K562 (cell line): Measurements from ENCODE around the gene KIF19. TPM values are rescaled to one million over a fixed set of nuclear protein-coding genes. Genes with fewer than 3 reads are reported as not detected.

Experiments
- ETV1 ChIP-seq: fragments of 450-650 bp; conservative IDR thresholded peaks from 2 replicates; pipeline ENCODE4 v1.6.1; 2016; ENCODE audit warnings: missing genetic modification characterization, control low read depth, low read depth, missing compliant biosample characterization
- KLF16 ChIP-seq: IDR thresholded peaks from 2 replicates; pipeline ENCODE4 v1.6.1; 2016; ENCODE audit warnings: antibody characterized with exemption
- MAX ChIP-seq: sonication (generic); formaldehyde crosslinking; IDR thresholded peaks from 2 replicates; pipeline ENCODE4 v1.9.0; 2022; ENCODE audit warnings: mild to moderate bottlenecking, missing genetic modification reagents
- NFXL1 ChIP-seq: fragments of 450-650 bp; formaldehyde crosslinking; IDR thresholded peaks from 2 replicates; pipeline ENCODE4 v1.4.0; 2021; ENCODE audit warnings: mild to moderate bottlenecking
- POLR2AphosphoS5 ChIP-seq: IDR thresholded peaks from 2 replicates; pipeline ENCODE4 v1.6.1; 2011; ENCODE audit warnings: mild to moderate bottlenecking, low read depth, low read length, moderate library complexity; ENCODE audit not compliant: control insufficient read depth, insufficient read depth
- TSHZ1 ChIP-seq: fragments of 250-450 bp; sonication (Bioruptor Pico); IDR thresholded peaks from 2 replicates; pipeline ENCODE4 v1.4.0; 2020; ENCODE audit warnings: mild to moderate bottlenecking, moderate library complexity
- ZBTB33 ChIP-seq: sonication (generic); formaldehyde crosslinking; IDR thresholded peaks from 2 replicates; pipeline ENCODE4 v1.8.1; 2023; ENCODE audit warnings: mild to moderate bottlenecking, missing genetic modification reagents
- ZBTB9 ChIP-seq: fragments of 450-650 bp; formaldehyde crosslinking; IDR thresholded peaks from 2 replicates; pipeline ENCODE4 v1.4.0; 2020; ENCODE audit warnings: mild to moderate bottlenecking, moderate library complexity
- ZFP30 ChIP-seq: fragments of 250-450 bp; sonication (Bioruptor Pico); IDR thresholded peaks from 2 replicates; pipeline ENCODE4 v1.8.0; 2022; ENCODE audit warnings: moderate library complexity, mild to moderate bottlenecking, inconsistent platforms, borderline replicate concordance
- ZFX ChIP-seq: sonication (generic); formaldehyde crosslinking; IDR thresholded peaks from 2 replicates; pipeline ENCODE4 v1.8.0; 2022; ENCODE audit warnings: mild to moderate bottlenecking, missing genetic modification reagents, moderate library complexity
- ZKSCAN8 ChIP-seq: fragments of 200-800 bp; sonication (Bioruptor generic); IDR thresholded peaks from 2 replicates; pipeline ENCODE4 v1.6.1; 2016; ENCODE audit warnings: missing genetic modification characterization, missing compliant biosample characterization
- ZNF253 ChIP-seq: fragments of 250-450 bp; sonication (Bioruptor Pico); conservative IDR thresholded peaks from 2 replicates; pipeline ENCODE4 v1.6.1; 2021; ENCODE audit warnings: mild to moderate bottlenecking
- ZNF263 ChIP-seq: sonication (generic); formaldehyde crosslinking; IDR thresholded peaks from 2 replicates; pipeline ENCODE4 v1.8.0; 2022; ENCODE audit warnings: mild to moderate bottlenecking, missing genetic modification reagents, borderline replicate concordance
- ZNF282 ChIP-seq: sonication (generic); formaldehyde crosslinking; IDR thresholded peaks from 2 replicates; pipeline ENCODE4 v1.8.1; 2023; ENCODE audit warnings: missing genetic modification reagents
- ZNF609 ChIP-seq: sonication (generic); formaldehyde crosslinking; IDR thresholded peaks from 2 replicates; pipeline ENCODE4 v1.8.1; 2023; ENCODE audit warnings: missing genetic modification reagents, mild to moderate bottlenecking, borderline replicate concordance
- polyA plus RNA-seq, 8 experiments: library from polyadenylated mRNA; depleted of rRNA in 4 of 8; stranded (reverse) in 5 of 8; unstranded in 3 of 8; fragments of >200 nt; fragmentation: Nextera tagmentation in 2 of 8; fragmentation: Illumina TruSeq in 1 of 8; extraction: Ambion mirVana in 2 of 8; extraction: Trizol in 1 of 8; gene quantifications; 2 replicates each; pipeline versions ENCODE4 v1.2.1 to v1.2.3, GENCODE V29; 2011 to 2014; ENCODE audit warnings: inconsistent platforms in 1 of 8, missing spikeins in 1 of 8
- total RNA-seq, 7 experiments: library from RNA; depleted of rRNA in 6 of 7; stranded (reverse); fragments of >200 nt in 6 of 7; fragmentation: Illumina TruSeq in 2 of 7; extraction: Trizol in 2 of 7; gene quantifications; 2 replicates each; pipeline versions ENCODE4 v1.2.1 to v1.2.3, GENCODE V29; 2011 to 2021; ENCODE audit warnings: low replicate concordance in 1 of 7

KIF19 gene
- total and polyA plus RNA-seq, 9 of the 15 experiments (the other 6 are each of a cell fraction or from before 2014, with no cell fraction given): 0.10 TPM; not detected in 8

GRCh38 chr17:74379495-74380085, 53.6 kb downstream of the KIF19 start (continued):
- 0 out of 2 replicates have a peak, but pooled peaks have one; percentile 30 for TF ChIP-seq ZBTB33 (CRISPR knock-in tag)
- TF ChIP-seq TSHZ1 (CRISPR knock-in tag): no peak
- TF ChIP-seq POLR2AphosphoS5: no peak
- no peak for TF ChIP-seq ZKSCAN8 (CRISPR knock-in tag)
- TF ChIP-seq ZFX: 0 out of 2 replicates have a peak, but pooled peaks have one; percentile 26
- no peak for TF ChIP-seq ZNF609 (CRISPR knock-in tag)
- TF ChIP-seq MAX (CRISPR knock-in tag): peak; percentile 7; the same call in 1 of the 2 replicates
- TF ChIP-seq ZNF282 (CRISPR knock-in tag): no peak
- TF ChIP-seq ZNF263 (CRISPR knock-in tag): peak; percentile 20; the same call in 1 of the 2 replicates
- TF ChIP-seq KLF16: 0 out of 2 replicates have a peak, but pooled peaks have one; percentile 25
- no peak for TF ChIP-seq NFXL1 (CRISPR knock-in tag)
- TF ChIP-seq ZNF253 (CRISPR knock-in tag): no peak
- peak; percentile 86; the same call in 1 of the 2 replicates for TF ChIP-seq ZBTB9 (CRISPR knock-in tag)
- no peak for TF ChIP-seq ETV1 (tag)
- no peak for TF ChIP-seq ZFP30
